Measurements from ENCODE around the gene SPAG4. TPM values are rescaled to one million over a fixed set of nuclear protein-coding genes. Genes with fewer than 3 reads are reported as not detected.

The SPAG4 gene
- total RNA-seq (2014; rRNA removed; shearing (Covaris generic)) = 0.30 and 0.59 TPM in 2 replicates
- 0.92 and 1.1 TPM in 2 replicates for polyA plus RNA-seq (2015; cell fraction: cytosol; rRNA removed)
- polyA plus RNA-seq (2015; cell fraction: nucleus; rRNA removed) = 2.3 and 3.3 TPM in 2 replicates

DNA sequence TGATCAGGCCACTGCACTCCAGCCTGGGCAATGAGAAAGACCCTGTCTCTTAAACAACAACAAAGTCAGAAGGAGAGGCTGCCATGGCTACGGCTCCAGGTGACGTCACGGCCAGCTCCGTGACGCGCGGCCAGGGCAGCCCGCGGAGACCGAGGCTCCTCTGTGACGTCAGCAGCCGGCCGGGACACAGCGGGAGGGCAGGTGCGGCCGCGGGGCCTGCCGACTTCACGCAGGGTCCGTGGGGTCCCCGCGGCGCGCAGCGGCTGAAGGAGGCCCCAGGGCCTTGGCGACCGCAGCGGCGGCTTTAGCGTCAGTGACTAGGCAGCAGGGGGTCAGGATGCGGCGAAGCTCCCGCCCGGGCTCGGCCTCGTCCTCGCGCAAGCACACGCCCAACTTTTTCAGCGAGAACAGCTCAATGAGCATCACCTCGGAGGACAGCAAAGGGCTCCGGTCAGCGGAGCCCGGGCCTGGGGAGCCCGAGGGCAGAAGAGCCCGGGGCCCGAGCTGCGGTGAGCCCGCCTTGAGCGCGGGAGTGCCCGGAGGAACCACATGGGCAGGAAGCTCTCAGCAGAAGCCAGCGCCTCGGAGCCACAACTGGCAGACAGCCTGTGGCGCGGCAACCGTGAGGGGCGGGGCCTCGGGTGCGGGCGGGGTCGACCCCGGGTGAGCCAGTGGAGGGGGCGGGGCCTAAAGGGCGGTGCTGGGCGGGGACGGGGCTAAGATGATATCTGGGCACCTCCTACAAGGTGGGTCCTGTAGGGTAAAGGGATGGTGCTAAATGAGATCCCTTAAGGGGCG is at the start of gene SPAG4:
TSS of gene SPAG4 (plus strand) at position 163 of the 798 bp plus-strand sequence. CDS start at position 338, 175 bp downstream.
- no peak for DNase-seq (ENCODE audit: low read depth)

- DNase-seq (ENCODE audit: low read depth) = no peak
Measured at GRCh38 chr20:35568645-35569044, 47.0 kb upstream of the SPAG4 start.

- no peak for DNase-seq (ENCODE audit: low read depth)
Measured at GRCh38 chr20:35571555-35571954, 44.1 kb upstream of the SPAG4 start.

DNA sequence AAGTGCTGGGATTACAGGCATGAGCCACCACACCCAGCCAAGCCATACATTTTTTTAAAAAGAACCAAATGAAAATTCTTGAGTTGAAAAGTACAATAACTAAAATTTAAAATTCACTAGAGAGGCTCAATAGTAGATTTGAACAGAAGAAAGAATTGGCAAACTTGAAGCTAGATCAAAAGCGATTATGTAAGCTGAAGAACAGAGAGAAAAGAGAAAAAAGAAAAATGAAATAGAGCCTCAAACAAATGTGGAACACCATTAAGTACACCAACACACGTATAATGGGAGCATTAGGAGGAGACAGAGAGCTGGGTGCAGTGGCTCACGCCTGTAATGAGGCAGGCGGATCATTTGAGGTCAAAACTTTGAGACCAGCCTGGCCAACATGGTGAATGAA is 42.8 kb upstream of the SPAG4 start:
- no peak for DNase-seq (ENCODE audit: low read depth)

DNA sequence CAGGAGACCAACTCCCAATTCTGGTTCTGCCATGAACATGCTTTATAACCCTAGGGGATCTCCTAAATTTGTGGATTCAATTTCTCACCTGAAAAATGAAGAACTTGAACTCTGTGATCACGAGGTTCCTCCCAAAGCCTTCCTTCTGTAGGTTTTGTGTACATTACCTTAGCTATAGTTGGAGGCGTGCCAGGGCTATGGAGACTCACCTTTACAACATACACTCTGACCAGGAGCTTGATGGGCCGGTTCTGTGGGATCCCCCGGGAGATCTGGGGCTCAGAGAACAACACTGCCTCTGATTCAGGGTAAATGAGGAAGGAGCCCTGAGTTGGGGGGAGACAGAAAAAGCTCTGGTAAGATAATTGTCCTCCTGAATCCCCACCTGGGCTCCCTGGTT is 39.7 kb upstream of the SPAG4 start:
- DNase-seq (ENCODE audit: low read depth) = no peak

DNA sequence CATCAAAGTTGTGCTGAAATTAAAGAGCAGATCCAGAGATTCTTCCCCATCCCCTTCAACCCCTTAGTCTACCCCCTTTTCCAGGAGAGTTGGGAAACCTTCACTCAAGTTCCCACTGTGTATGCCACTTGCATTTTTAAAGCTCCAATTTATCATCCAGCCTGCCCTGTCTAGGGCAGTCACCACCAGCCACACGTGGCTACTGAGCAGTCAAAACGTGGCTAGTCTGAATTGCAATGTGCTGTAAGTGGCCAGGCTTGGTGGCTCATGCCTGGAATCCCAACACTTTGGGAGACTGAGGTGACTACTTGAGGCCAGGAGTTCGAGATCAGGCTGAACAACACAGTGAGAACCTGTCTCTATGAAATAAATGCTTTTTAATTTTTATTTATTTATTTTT is 38.8 kb upstream of the SPAG4 start:
- no peak for DNase-seq (ENCODE audit: low read depth)

- no peak for DNase-seq (ENCODE audit: low read depth)
Measured at GRCh38 chr20:35578469-35578868, 37.2 kb upstream of the SPAG4 start.

- no peak for DNase-seq (ENCODE audit: low read depth)
Measured at GRCh38 chr20:35579196-35579595, 36.4 kb upstream of the SPAG4 start.

GRCh38 chr20:35582131-35582530 is 33.5 kb upstream of the SPAG4 start:
- DNase-seq (ENCODE audit: low read depth) = no peak

GRCh38 chr20:35582741-35583404 is 32.8 kb upstream of the SPAG4 start:
- no peak for DNase-seq (ENCODE audit: low read depth)

- no peak for DNase-seq (ENCODE audit: low read depth)
Measured at GRCh38 chr20:35583636-35584560, 31.7 kb upstream of the SPAG4 start.

GRCh38 chr20:35586751-35587425 is 28.7 kb upstream of the SPAG4 start:
- DNase-seq (ENCODE audit: low read depth) = no peak

- no peak for DNase-seq (ENCODE audit: low read depth)
Measured at GRCh38 chr20:35587436-35587835, 28.2 kb upstream of the SPAG4 start.

- no peak for DNase-seq (ENCODE audit: low read depth)
Measured at GRCh38 chr20:35588397-35588796, 27.2 kb upstream of the SPAG4 start.

DNA sequence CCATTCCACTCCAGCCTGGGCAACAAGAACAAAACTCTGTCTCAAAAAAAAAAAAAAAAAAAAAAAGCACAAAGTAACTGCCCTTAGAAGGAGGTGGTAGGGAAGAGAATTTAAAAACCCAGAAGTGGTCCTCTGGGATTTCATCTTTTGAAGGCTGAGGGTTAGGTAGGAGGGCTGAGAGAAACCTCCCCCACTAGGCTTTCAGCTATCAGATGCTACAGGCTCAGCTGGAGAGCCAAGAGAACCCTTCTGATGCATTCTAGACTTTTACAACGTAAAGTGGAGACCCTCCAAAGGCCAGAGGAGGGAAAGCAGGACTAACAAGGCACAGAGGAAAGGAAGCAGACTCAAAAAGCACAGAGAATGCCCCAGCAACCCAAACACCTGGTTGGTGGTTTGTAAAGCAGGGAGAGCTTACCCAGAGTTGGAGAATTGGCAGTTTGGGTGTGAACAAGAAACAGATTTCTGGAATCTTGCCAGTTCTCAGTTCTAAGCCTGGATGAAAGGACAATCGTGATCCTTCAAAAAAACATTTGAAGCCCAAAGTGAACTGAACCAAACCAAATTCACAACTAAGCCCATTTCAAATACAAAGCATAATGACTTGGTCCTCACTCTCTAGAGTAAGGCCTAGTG is 23.2 kb upstream of the SPAG4 start:
- no peak for DNase-seq (ENCODE audit: low read depth)

- no peak for DNase-seq (ENCODE audit: low read depth)
Measured at GRCh38 chr20:35595456-35595855, 20.2 kb upstream of the SPAG4 start.

- no peak for DNase-seq (ENCODE audit: low read depth)
Measured at GRCh38 chr20:35595901-35596300, 19.7 kb upstream of the SPAG4 start.

- no peak for DNase-seq (ENCODE audit: low read depth)
Measured at GRCh38 chr20:35597186-35597585, 18.4 kb upstream of the SPAG4 start.

DNA sequence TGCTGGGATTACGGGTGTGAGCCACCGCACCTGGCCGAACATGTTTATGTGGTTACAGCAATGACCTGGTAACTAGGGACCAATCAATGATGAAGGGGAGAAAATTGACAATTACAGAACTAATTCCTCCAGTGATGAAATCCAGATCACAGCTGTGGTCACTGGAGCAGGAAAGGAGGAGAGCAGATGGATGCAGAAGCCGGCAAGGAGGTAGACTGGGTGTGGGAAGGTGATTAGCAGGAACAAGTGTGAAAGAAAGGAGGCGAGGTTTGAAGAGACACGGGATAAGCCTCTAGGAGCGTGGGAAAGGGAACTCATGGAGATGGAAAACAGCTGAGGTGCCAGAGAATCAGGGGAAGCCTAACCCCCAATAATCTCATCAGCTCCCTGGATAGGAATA is 17.2 kb upstream of the SPAG4 start:
- no peak for DNase-seq (ENCODE audit: low read depth)
